SJSA1 (cell line): ENCODE results near the gene EEFSEC. TPM values are rescaled to one million over a fixed set of nuclear protein-coding genes. Genes with fewer than 3 reads are reported as not detected.

ENCODE experiments used
- DNase-seq, 2 experiments: peaks; one replicate each; pipeline ENCODE4 v3.0.0-alpha.2; 2015 to 2020; ENCODE audit warnings: low spot score in 2 of 2, low read depth in 1 of 2
- H3K27ac ChIP-seq: fragments of 250-450 bp; sonication (Bioruptor Pico); 2 replicates; pipeline ENCODE4 v1.5.1; 2020; ENCODE audit warnings: mild to moderate bottlenecking, moderate library complexity
- H3K27me3 ChIP-seq: fragments of 250-450 bp; sonication (Bioruptor Pico); replicated peaks from 2 replicates; pipeline ENCODE4 v1.5.1; 2020; ENCODE audit warnings: mild to moderate bottlenecking, moderate library complexity
- H3K36me3 ChIP-seq: fragments of 250-450 bp; sonication (Bioruptor Pico); 2 replicates; pipeline ENCODE4 v1.5.1; 2020; ENCODE audit warnings: mild to moderate bottlenecking
- H3K4me1 ChIP-seq: fragments of 250-450 bp; sonication (Bioruptor Pico); replicated peaks from 2 replicates; pipeline ENCODE4 v1.6.1; 2021; ENCODE audit warnings: mild to moderate bottlenecking
- H3K4me3 ChIP-seq: fragments of 250-450 bp; sonication (Bioruptor Pico); 2 replicates; pipeline ENCODE4 v1.5.1; 2020; ENCODE audit warnings: mild to moderate bottlenecking
- H3K9me3 ChIP-seq: fragments of 250-450 bp; sonication (Bioruptor Pico); replicated peaks from 2 replicates; pipeline ENCODE4 v1.5.1; 2020; ENCODE audit warnings: mild to moderate bottlenecking
- total RNA-seq: library from RNA; depleted of rRNA; stranded (reverse); fragments of >200 nt; shearing (Covaris generic); gene quantifications from 2 replicates; pipeline ENCODE4 v1.2.3, GENCODE V29; 2014

EEFSEC gene
- total RNA-seq, 1 experiment from 2014 or later = 5.5 TPM

- H3K27ac ChIP-seq = no peak overlapping the region
- H3K9me3 ChIP-seq = no peaks in the 10 kb centered on the region
- no peaks in the 10 kb centered on the region for H3K27me3 ChIP-seq
- no peak overlapping the region for H3K4me3 ChIP-seq
- no peaks in the 10 kb centered on the region for H3K36me3 ChIP-seq
- DNase-seq = no peak
- H3K4me1 ChIP-seq = peaks cover 5% of the 10 kb centered on the region
These were observed 257.6 kb downstream of the EEFSEC start for GRCh38 chr3:128410669-128411573.

- DNase-seq = no peak
- Histone ChIP-seq H3K9me3 (no peaks in the 10 kb centered on the region), H3K36me3 (no peaks in the 10 kb centered on the region), H3K4me1 (peaks cover 12% of the 10 kb centered on the region), H3K27me3 (no peaks in the 10 kb centered on the region), H3K27ac (no peak overlapping the region), H3K4me3 (no peak overlapping the region)
These were observed 258.3 kb downstream of the EEFSEC start for GRCh38 chr3:128411574-128412064.

- H3K4me3 ChIP-seq = no peak overlapping the region
- DNase-seq = no peak
- H3K36me3 ChIP-seq = no peaks in the 10 kb centered on the region
- peaks cover 20% of the 10 kb centered on the region for H3K4me1 ChIP-seq
- H3K9me3 ChIP-seq = no peaks in the 10 kb centered on the region
- H3K27me3 ChIP-seq = no peaks in the 10 kb centered on the region
- H3K27ac ChIP-seq = no peak overlapping the region
These were observed 259.1 kb downstream of the EEFSEC start for GRCh38 chr3:128412180-128413002.

- H3K4me1 ChIP-seq = peaks cover 23% of the 10 kb centered on the region
- no peak overlapping the region for H3K4me3 ChIP-seq
- no peaks in the 10 kb centered on the region for H3K27me3 ChIP-seq
- H3K27ac ChIP-seq = no peak overlapping the region
- no peaks in the 10 kb centered on the region for H3K9me3 ChIP-seq
- DNase-seq = no peak
- no peaks in the 10 kb centered on the region for H3K36me3 ChIP-seq
These were observed 259.7 kb downstream of the EEFSEC start for GRCh38 chr3:128413003-128413370.

GRCh38 chr3:128413413-128414205, 260.3 kb downstream of the EEFSEC start:
- H3K9me3 ChIP-seq = no peaks in the 10 kb centered on the region
- H3K4me3 ChIP-seq = no peak overlapping the region
- no peak overlapping the region for H3K27ac ChIP-seq
- DNase-seq = no peak
- H3K36me3 ChIP-seq = no peaks in the 10 kb centered on the region
- no peaks in the 10 kb centered on the region for H3K27me3 ChIP-seq
- peaks cover 23% of the 10 kb centered on the region for H3K4me1 ChIP-seq

GRCh38 chr3:128415200-128415772, 262.0 kb downstream of the EEFSEC start:
- H3K9me3 ChIP-seq = no peaks in the 10 kb centered on the region
- H3K4me1 ChIP-seq = peaks cover 23% of the 10 kb centered on the region
- no peak for DNase-seq
- H3K27ac ChIP-seq = peak overlapping the region; percentile 49; the same call in 1 of the 2 replicates
- no peaks in the 10 kb centered on the region for H3K36me3 ChIP-seq
- no peaks in the 10 kb centered on the region for H3K27me3 ChIP-seq
- no peak overlapping the region for H3K4me3 ChIP-seq

GRCh38 chr3:128415773-128416577, 262.7 kb downstream of the EEFSEC start:
- H3K27ac ChIP-seq = peak overlapping the region; percentile 49
- peaks cover 23% of the 10 kb centered on the region for H3K4me1 ChIP-seq
- H3K4me3 ChIP-seq = no peak overlapping the region
- H3K27me3 ChIP-seq = no peaks in the 10 kb centered on the region
- peak in 1 of 2 experiments; percentile 9 for DNase-seq
- H3K9me3 ChIP-seq = no peaks in the 10 kb centered on the region
- no peaks in the 10 kb centered on the region for H3K36me3 ChIP-seq

- Histone ChIP-seq H3K9me3 (no peaks in the 10 kb centered on the region), H3K4me3 (no peak overlapping the region), H3K27me3 (no peaks in the 10 kb centered on the region), H3K27ac (peak overlapping the region; percentile 33), H3K4me1 (peaks cover 23% of the 10 kb centered on the region), H3K36me3 (no peaks in the 10 kb centered on the region)
- peak; percentile 57 to 87 for DNase-seq
These were observed 263.4 kb downstream of the EEFSEC start for GRCh38 chr3:128416578-128417211.

- Histone ChIP-seq H3K9me3 (no peaks in the 10 kb centered on the region), H3K27ac (no peak overlapping the region), H3K36me3 (no peaks in the 10 kb centered on the region), H3K4me3 (no peak overlapping the region), H3K4me1 (peaks cover 23% of the 10 kb centered on the region), H3K27me3 (no peaks in the 10 kb centered on the region)
- DNase-seq = no peak
These were observed 265.6 kb downstream of the EEFSEC start for GRCh38 chr3:128418900-128419299.

- Histone ChIP-seq H3K27me3 (no peaks in the 10 kb centered on the region), H3K4me3 (no peak overlapping the region), H3K4me1 (peaks cover 23% of the 10 kb centered on the region), H3K9me3 (no peaks in the 10 kb centered on the region), H3K27ac (no peak overlapping the region), H3K36me3 (no peaks in the 10 kb centered on the region)
- DNase-seq = no peak
These were observed 266.0 kb downstream of the EEFSEC start for GRCh38 chr3:128419311-128419710.

GRCh38 chr3:128420289-128420688, 267.0 kb downstream of the EEFSEC start:
- Histone ChIP-seq H3K4me3 (no peak overlapping the region), H3K36me3 (no peaks in the 10 kb centered on the region), H3K9me3 (no peaks in the 10 kb centered on the region), H3K27ac (no peak overlapping the region), H3K27me3 (no peaks in the 10 kb centered on the region), H3K4me1 (peaks cover 23% of the 10 kb centered on the region)
- no peak for DNase-seq

GRCh38 chr3:128420720-128421438, 267.6 kb downstream of the EEFSEC start:
- Histone ChIP-seq H3K4me3 (no peak overlapping the region), H3K36me3 (no peaks in the 10 kb centered on the region), H3K27ac (no peak overlapping the region), H3K4me1 (peaks cover 18% of the 10 kb centered on the region), H3K27me3 (no peaks in the 10 kb centered on the region), H3K9me3 (no peaks in the 10 kb centered on the region)
- no peak for DNase-seq
